Right forelimb (tissue), 1 donor: ENCODE measurements around the gene ZBED4.
"Not testable (repeated sequence)": the region's sequence is repeated elsewhere in the genome, so short reads cannot be mapped to it uniquely, and the experiment has no call there.

Experiments
- DNase-seq: peaks from one replicate; pipeline ENCODE4 v3.0.0-alpha.2; 2018

The ZBED4 gene

DNA sequence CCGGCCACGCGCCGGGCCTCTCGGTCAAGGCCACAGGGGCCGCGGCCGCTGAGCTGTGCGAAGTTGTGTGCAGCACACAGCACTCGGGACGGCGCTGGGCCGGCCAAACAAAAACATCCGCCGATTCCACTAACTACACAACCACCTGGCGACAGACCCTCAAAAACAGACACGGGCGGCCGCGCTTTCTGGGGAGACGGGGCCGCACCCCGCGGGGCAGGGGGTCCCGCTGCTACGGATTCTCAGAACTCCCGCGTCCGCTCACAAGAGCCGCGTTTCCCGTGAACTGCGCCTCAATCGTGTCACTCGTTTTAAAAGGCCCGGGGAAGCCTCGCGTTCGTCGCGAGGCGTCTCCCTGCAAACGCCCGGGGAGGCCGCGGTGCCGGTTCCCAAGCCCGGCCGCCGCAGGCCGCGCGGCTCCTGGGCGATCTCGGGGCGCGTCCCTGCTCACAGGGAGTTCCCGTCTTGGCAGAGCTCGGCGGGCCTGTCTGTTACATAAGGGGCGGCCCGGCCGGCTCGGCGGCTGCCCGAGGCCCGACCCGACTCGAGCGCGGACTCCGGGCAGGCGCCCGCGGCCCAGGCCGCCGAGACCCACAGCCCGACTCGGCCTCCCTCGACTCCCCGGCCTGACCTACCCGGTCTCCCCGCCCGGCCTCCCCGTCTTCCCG lies 26.9 kb upstream of the ZBED4 start:
- peak; percentile 68 for DNase-seq

DNA sequence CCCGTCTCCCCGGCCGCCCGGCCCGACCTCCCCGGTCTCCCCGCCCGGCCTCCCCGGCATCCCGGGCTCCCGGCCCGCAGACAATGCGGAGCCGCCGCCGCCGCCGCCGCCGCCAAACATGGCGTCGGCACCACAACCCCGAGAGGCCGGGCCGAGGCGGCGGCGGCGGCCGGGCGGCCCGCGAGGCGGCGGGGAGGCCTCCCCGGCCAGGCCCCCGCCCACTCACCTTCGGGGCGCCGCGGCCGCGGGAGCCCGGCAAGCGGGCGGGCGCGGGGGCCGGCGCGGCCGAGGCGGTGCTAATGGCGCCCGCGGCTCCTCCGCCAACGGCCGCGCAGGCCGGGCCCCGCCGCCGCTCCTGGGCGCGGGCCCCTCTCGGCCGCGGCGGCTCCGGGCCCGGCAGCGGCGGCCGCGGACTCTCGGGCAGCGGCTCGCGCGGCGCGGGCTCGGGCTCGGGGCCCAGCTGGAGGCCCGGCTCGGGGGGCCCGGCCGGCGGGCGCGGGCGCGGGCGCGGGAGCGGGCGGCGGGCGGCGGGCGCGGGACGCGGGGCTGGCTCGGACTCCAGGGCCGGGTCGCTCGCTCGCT lies 26.3 kb upstream of the ZBED4 start:
- peak; percentile 53 for DNase-seq

DNA sequence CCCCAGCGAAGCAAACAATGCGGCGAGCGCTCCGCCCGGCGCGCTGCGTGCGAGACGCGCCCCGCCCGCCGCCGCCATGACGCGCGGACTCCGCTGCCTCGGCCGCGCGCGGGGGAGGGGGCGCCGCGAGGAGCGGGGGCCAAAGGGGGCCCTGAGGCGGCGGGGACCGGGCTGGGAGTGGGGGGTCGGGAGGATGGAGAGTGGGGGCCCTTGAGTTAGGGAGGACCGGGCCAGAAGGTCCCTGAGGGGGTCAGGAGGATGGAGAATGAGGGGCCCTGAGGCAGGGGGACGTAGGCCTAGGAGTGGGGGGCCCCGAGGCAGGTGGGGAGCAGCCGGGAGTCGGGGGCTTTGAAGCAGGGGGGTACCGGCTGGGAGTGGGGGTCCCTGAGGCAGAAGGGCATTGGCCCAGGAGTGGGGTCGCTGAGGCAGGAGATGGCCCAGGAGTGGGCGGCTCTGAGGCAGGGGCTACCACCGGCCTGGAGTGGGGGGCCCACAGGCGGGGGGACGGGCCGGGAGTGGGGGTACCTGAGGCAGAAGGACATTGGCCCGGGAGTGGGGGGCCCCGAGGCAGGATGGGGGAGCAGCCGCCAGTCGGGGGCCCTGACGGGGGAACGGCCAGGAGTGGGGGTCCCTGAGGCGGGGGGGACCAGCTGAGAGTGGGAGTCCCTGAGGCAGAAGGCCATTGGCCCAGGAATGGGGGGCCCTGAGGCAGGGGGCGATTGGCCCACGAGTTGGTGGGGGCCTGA lies 25.6 kb upstream of the ZBED4 start, which contains the start of gene BRD1:
Gene BRD1, minus strand, starts transcription at position 21 of the 746 bp plus-strand sequence. CDS start 3,556 bp downstream, outside the sequence.
- peak; percentile 69 for DNase-seq

DNA sequence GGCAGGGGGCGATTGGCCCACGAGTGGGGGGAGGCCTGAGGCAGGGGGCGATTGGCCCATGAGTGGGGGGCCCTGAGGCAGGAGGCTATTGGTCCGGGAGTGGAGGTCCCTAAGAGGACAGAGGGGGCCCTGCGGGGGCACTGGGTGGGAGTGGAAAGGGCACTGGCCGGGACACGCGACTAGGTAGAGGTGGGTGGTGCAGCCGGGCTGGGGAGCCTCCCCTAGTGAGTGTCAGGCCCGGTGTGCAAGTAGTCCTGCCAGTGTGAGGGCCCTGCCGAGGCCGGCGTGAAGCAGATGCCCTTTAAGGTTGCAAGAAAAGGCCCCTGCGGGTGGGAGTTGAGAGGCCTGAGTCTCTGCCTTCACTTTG lies 25.1 kb upstream of the ZBED4 start:
- no peak for DNase-seq

DNA sequence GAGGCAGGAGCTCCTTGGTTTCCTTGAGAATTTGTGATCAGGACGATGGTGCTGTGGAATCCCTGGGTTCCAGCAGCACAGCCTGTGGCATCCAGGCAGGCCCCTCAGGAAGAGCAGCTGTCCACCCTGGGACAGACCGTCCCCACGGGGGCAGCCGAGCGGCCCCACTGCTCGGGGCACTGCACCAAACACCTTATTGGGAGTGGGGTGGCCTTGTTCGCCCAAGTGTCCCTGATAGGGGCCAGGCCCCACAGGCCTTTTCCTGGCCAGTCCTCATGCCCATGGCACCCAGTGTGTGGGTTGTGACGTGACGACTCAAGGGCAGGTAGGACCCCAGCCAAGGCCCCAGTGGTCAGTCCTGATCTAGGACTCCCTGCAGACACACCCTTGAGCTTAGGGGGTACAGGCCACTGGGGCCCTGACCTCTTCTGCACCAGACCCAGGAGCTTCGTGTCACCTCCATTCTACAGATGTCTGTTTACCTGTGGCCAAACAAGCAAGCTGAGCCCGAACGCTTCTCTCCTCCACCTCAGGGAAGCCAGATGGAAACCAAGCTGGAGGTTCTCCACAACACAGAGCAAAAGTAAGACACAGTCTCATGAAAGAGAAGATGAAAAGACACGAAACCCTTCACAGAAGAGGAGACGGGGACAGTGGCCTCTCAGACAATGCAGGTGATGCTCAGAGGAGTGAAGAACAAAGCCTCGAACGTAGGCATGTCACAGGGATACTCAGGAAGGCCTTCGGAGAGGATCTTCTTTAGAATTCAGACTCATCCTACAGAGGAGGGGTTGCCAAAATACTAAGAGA lies 24.4 kb upstream of the ZBED4 start:
- DNase-seq = no peak

DNA sequence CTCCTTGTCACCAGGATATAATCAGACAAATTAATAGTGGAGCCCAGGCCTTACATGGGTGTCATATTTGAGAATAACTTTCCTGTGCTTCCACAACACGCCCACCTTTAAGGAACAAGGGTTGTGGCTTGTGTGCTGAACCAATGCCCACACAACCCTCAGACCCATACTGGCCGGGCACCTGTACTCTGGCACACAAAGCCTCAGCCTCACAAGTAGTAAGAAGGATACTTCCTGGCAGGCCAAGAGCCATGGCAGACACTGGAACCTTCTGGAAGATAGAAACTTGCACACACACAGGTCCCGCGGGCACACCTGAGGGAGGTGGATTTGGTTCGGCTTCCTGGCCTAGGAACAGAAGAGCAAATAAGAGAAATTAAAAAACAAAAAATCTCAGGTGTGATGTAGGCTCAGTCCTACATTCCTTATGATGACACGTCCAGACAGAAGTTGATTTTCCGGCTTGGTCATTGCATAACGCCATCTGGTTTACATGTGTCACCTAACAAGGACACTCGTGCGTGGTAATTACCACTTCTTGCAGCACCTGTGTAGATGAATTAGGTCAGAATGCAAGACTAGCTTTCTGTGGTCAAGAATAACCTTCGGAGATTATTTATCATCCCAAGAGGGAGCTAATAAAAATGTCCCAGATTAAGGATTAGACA lies 20.2 kb upstream of the ZBED4 start:
- DNase-seq = no peak

DNA sequence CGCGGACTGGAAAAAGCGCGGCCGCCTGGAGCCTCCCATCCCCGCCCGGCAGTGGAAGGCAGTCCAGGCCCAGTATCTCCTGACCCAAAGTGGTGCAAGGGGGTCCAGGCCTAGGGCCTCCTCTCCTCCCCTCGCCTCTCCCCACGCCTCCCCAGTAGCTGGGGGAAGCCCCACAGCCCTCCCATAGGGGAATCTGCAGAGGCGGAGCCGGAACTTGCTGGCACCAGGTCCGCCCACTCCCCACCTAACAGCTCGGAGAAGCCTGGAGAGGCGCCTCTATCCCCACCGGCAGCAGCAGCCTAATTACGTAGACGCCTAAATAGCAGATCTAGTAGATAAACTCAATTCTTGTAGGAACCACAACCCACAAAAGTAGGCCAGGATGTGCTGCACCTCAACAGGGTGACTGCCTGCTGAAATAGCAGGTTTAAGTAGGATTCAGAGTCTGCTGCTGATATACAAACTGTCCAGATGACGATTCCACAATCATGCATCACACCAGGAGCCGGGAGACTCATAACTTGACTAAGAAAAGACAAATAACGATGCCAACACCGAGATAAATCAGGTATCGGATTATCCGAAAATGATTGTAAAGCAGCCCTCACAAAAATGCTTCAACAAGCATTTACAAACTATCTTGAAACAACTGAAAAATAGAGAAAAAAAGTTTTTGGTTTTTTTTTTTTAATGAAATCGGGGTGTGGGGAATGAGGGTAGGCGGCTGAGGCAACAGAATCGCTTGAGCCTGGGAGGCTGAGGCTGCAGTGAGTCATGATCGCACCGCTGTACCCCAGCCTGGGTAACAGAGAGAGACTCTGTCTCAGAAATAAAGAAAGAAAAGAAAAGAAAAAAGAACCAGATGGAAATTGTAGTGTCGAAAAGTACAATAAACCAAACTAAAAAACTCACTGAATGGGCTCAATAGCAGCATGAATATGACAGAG lies 14.6 kb upstream of the ZBED4 start:
- DNase-seq = no peak

DNA sequence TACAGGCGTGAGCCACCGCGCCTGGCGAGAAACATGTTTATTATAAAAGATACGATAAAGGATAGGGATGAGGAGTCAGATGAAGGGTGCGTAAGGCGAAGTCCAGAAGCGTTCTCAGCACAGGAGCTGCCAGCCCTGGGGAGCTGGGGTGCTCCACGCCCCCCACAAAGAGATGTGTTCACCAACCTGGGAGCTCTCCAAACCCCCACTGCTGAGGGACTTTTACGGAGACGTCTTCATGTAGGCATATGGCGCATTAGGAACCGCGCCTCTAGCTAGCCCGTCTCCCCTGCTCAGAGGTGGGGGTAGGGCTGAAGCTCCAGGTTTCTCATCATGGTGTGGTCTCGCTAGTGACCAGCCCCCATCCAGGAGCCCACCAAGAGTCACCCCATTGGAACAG lies 8.4 kb upstream of the ZBED4 start:
- no peak for DNase-seq

DNA sequence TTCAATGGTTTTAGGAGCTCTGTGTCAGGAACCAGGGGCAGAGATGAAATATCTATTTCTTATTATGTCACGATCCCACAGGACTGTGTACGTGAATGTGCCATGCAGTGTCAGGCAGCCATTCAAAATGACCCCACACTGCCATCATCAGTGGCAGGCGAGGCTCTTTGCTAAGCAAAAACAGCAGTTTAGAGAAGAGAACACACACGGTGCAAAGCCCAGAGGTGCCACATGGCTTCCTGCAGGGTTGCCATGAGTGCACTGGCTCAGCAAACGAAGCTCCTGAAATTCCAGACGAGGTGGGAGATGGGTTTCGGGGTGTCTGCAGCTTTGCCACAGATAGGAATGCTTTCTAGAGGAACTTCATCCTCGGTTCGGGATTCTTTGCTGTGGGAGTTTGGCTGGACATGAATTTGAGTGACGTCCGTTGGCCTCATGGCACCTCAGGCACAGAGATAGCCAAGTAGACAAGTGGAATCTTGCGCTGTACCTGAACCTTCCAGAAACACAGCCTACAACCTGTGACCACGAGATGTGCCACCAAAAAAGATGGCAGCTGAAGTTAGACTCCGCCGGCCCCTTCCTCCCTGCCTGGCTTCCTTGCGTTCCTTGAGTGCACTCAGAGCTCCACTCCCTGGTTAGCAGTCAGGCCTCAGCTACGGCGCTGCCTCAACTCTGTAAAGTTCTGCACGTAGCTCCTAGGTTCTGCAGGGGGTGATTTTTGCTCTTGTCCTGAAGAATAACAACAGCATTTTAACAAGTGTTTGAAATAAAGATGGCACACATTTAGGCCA lies 7.8 kb upstream of the ZBED4 start:
- no peak for DNase-seq

DNA sequence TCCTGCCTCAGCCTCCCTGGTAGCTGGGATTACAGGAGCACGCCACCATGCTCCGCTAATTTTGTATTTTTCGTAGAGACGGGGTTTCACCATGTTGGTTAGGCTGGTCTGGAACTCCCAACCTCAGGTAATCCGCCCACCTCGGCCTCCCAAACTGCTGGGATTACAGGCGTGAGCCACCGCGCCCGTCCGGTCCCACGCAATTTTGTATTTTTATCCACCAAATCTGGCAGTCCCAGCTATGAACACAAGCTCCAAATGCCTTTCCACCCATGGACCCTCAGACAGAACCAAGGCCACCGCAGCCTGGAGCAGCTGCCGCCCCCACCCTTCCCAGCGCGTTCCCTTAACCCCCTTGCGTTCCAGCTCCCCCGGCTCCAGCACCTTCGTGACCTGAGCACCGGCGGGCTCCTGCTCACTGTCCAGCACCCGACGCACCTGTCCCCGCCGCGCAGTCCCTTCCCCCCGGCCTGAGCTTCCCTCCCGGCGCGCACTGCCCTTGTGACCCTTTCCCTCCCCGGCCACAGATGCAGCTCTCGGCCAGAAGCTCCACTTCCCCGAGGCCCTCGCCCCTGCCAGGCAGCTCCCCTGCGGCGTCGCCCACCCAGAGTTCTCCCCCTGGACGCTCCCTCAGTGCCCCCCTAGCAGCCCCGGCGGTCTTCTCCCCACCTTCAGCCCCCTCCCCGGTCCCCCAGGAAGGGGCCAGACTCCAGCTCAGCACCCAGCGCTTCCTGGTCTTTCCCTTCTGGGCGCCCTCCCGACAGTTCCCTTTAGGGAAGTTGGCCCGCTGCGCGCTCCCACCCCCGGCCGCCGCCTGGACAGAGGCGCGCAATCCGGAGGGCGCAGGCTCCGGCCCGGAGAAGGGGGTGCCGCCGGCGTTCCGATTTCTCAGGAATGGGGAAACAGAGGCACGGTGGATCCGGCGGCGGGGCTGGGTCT lies 5.6 kb upstream of the ZBED4 start:
- DNase-seq = no peak

DNA sequence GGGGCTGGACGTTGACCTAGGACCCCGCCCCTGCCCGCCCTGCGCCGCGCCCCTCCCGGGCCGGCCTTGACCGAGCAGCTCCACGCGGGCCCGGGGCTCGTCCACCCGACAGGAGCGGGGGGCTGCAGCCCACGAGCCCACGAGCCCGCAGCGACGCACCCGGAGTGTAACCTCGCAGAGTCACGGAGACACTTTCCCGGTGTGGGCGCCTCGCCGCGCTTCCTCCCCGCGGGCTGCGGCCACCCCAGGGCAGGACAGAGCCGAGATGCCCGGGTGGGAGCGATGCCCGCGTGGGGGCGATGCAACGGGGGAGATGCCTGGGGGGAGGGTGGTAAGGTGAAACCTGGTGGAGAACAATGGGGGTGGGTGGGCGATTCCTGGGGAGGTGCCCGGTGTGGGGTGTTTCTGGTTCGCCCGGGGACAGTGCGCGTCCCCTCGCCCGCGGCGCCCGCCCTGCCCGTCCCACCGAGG lies 4.9 kb upstream of the ZBED4 start:
- DNase-seq = no peak

DNA sequence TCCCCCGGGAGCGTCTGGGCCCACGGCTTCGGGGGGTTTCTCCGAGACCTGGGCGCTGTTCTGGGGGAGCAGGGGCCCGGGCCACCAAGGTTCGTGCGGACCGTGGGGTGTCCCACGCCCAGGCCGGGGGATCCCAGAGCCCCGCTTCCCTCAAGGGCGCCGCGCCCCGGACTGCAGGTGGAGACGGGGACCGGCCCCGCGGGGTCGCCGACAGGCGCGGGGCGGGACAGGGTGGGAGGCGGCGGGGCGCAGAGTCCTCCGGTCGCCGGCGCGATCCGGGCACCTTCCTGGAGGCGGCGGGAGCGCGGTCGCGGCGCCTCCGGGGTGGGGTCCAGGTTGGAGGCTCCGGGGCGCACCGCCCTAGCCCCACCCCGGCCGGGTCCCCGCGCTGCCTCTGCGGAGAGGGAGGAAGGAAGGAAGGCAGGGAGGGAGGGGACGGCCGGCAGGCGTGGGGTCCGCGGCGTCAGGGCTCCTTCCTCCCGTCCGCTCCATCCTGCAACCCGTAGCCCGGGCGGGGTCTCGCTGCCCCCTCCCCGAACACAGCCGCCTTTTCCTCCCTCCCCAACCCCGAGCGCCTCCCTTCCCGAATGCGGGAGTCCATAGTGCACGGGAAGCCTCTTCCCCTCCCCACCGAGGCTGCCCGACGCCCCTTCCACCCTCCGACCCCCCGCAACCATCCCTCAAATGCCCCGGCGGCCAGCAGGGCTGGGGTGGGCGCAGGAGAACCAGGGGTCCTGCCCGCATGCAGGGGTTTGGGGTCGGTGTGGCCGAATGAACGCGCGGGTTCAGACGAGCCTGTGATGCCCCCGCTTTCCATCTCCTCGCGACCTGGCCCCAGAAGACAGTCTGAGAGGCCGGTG lies 4.3 kb upstream of the ZBED4 start:
- DNase-seq = no peak

DNA sequence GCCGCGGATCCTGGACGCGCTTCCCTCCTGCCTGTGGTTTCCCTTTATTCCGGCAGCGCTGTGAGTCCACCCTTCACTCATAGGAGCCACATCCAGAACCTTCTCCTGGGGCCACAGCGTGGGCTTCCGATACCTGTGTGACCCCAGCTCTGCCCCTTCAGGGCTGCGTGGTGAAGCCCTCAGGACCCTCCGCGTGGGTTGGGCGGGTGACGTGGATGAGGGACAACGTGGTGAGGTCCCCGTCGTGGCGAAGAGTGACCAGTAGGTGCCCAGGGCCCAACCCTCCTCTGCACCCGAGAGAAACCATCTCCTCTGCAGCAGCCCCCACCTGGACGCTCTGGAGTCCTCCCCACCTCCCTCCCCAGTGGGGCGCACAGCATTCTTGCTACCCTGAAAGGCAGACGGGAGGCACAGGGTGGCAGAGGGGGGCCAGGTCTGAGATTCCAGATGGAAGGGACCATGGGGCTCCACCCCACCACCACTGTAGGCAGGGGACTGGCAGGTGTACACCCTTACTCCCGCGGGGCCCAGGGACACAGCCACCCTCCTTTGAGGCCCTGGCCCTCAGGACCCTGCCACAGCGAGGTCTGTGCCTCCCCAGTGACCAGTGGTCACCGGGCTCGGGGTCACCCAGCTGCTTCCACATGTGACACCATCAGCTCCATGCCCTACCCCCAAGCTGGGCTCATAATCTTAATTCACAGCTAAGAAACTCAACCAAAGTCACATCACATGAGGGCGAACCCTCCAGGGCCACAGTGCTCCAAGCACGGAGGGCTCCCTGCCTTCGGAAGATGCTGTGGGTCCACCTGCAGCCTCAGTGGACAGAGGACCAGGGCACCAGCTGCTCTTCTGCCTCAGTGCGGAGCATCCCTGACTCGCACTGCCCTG lies 3.4 kb upstream of the ZBED4 start:
- DNase-seq = no peak

DNA sequence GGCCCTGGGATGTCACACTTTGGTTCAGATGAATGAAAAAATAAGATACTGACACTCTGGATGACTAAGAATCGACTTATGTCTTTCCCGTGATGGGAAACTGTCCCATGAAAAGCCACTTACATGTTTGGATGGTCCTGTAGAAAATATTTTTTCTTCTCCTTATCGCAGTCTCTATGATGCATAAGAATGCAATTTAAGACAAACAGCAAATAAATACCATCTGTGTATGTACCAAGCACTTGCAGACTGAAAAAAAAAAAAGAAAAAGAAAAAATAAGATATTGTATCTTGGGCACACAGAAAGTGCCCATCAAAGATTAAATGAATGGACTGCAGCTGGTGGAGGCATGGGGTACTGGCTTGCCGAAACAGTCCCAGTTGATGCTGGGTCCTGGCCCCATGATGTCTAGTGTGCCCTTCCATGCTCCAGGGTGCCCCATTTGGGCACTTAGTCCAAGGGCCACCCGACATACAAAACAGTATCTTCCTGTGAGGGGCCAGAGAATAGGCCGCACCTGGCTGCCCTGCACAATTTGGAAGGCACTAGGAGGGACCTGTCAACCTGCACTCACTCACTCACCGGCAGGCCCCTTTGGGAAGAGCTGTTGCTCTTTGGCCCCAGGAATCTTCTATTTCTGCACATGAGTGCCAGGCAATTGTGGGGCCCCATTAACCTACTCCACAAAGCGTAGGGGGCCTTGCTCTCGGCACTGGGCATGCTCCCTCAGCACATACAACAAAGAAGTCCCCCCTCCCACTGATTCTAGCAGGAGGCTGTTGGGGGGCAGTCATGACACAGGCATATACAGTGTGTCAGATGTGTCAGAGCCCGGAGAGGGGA lies 2.5 kb upstream of the ZBED4 start:
- DNase-seq = no peak

DNA sequence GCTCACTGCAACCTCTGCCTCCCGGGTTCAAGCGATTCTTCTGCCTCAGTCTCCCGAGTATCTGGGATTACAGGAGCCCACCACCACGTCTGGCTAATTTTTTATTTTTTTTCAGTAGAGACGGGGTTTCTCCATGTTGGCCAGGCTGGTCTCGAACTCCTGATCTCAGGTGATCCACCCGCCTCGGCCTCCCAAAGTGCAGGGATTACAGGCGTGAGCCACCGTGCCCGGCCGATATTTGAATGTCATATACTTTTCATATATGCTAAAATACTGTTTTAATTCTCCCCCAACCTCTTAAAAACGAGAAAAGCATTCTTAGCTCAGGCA lies 1.1 kb upstream of the ZBED4 start:
- DNase-seq = not testable (repeated sequence)
